ENCODE measurements around the gene HERC3. TPM values are rescaled to one million over a fixed set of nuclear protein-coding genes. Genes with fewer than 3 reads are reported as not detected.

HERC3 gene
- total RNA-seq, 2 experiments from 2014 or later, result 59.7 to 66.4 TPM

DNA sequence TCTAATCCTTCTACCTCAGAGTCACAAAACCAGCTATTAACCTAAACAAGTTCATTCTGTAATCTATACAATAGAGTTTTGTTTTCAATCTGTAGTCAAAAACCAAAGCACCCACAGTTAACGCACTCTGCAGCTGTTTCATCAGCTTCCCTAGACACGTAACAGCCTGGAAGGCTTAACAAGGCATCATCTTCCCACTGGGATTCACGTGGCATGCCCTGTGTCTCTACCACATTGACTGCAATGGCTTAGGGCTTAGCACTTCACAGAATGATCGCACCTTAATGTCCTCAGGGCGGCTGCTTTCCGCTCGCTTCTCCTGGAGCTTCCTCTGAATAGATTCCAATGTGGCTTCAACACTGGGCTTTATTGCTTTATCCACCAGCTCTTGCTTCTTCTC, 155.1 kb downstream of the HERC3 start:
- Mint-ChIP-seq H3K27me3 (no peaks in the 10 kb centered on the region), H3K4me3 (no peak overlapping the region), H3K4me1 (ENCODE audit: low read depth) (no peaks in the 10 kb centered on the region), H3K36me3 (ENCODE audit: low read depth) (no peaks in the 10 kb centered on the region), H3K9me3 (no peaks in the 10 kb centered on the region), H3K27ac (no peak overlapping the region)
- DNase-seq (no peak), ATAC-seq (no peak)
- intact Hi-C loops (cut with micrococcal nuclease), result no loop called here
- TF ChIP-seq CTCF (IDR thresholded peaks at IDR 0.05), result no peak
- CTCF ChIA-PET, result interaction anchor here (1.2 to 4.2 kb wide), 2 partner anchors 8 to 208 kb away, joined by 3 to 12 read pairs; no protein-coding TSS in a partner anchor
- POLR2A ChIA-PET, result no interaction called here

- ATAC-seq, result no peak
- intact Hi-C loops (cut with micrococcal nuclease), result no loop called here
- ChIA-PET POLR2A (no interaction called here), CTCF (interaction anchor here (1.2 to 1.6 kb wide), 2 partner anchors 40 to 211 kb away, joined by 3 to 4 read pairs; no protein-coding TSS in a partner anchor)
- no peaks in the 10 kb centered on the region for H3K36me3 Mint-ChIP-seq (ENCODE audit: low read depth)
- no peak overlapping the region for H3K4me3 Mint-ChIP-seq
- no peak overlapping the region for H3K27ac Mint-ChIP-seq
- H3K4me1 Mint-ChIP-seq (ENCODE audit: low read depth), result no peaks in the 10 kb centered on the region
- DNase-seq, result no peak
- H3K9me3 Mint-ChIP-seq, result no peaks in the 10 kb centered on the region
- H3K27me3 Mint-ChIP-seq, result no peaks in the 10 kb centered on the region
- TF ChIP-seq CTCF (IDR thresholded peaks at IDR 0.05), result no peak
Measured at GRCh38 chr4:88750369-88750768, 158.1 kb downstream of the HERC3 start.

- H3K36me3 Mint-ChIP-seq (ENCODE audit: low read depth), result no peaks in the 10 kb centered on the region
- no peak for TF ChIP-seq CTCF (IDR thresholded peaks at IDR 0.05)
- no peak overlapping the region for H3K4me3 Mint-ChIP-seq
- POLR2A ChIA-PET, result no interaction called here
- no peaks in the 10 kb centered on the region for H3K9me3 Mint-ChIP-seq
- no peaks in the 10 kb centered on the region for H3K4me1 Mint-ChIP-seq (ENCODE audit: low read depth)
- ATAC-seq (no peak), DNase-seq (no peak)
- no peak overlapping the region for H3K27ac Mint-ChIP-seq
- H3K27me3 Mint-ChIP-seq, result no peaks in the 10 kb centered on the region
- intact Hi-C loops (cut with micrococcal nuclease), result no loop called here
- CTCF ChIA-PET, result interaction anchor here (1.6 kb wide), 1 partner anchor 39 kb away, joined by 4 read pairs; no protein-coding TSS in a partner anchor
Measured at GRCh38 chr4:88751258-88752075, 159.2 kb downstream of the HERC3 start.

DNA sequence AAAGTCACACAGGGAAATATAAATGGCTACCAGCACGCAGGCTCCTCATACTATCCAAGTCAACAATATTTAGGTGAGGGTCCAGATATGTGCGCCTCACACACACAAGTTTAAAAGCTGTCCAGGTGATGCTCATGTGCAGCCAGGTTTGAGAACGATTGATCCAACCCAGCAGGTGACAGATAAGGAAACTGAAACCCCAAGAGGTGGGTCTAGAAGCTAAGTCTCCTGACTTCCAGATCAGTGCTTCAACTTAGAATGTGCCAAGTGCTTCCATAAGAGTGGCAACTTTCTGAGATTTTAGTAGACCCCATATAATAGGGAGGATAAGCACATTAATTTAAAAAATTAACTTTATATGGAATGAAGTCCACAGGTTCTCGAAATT, 159.8 kb downstream of the HERC3 start:
- DNase-seq, result no peak
- no peak for ATAC-seq
- H3K4me1 Mint-ChIP-seq (ENCODE audit: low read depth), result no peaks in the 10 kb centered on the region
- TF ChIP-seq CTCF (IDR thresholded peaks at IDR 0.05), result no peak
- ChIA-PET POLR2A (no interaction called here), CTCF (interaction anchor here (1.1 kb wide), 1 partner anchor 212 kb away, joined by 3 read pairs; no protein-coding TSS in a partner anchor)
- H3K27me3 Mint-ChIP-seq, result no peaks in the 10 kb centered on the region
- H3K27ac Mint-ChIP-seq, result no peak overlapping the region
- no peaks in the 10 kb centered on the region for H3K36me3 Mint-ChIP-seq (ENCODE audit: low read depth)
- H3K4me3 Mint-ChIP-seq, result no peak overlapping the region
- intact Hi-C loops (cut with micrococcal nuclease), result no loop called here
- H3K9me3 Mint-ChIP-seq, result no peaks in the 10 kb centered on the region

DNA sequence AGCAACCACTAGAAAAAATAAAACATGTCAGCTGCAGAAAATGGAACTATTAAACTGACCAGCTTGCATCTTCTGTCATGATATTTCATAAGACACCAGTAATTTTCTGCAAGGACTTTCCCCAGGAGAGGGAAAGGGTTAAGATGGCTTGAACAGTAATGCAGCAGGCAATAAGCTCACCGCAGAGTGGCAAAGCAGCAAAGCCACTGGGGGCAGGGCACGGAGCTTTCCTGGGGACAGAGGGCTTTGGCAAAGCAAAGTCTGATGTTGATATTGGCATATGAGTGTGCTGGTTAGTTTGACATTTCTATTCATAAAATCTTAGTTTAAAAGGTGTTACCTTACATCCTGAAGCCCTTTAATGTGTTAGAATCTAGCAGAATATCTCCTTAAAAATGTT, 160.5 kb downstream of the HERC3 start:
- intact Hi-C loops (cut with micrococcal nuclease), result no loop called here
- no peak overlapping the region for H3K4me3 Mint-ChIP-seq
- ATAC-seq (no peak), DNase-seq (no peak)
- TF ChIP-seq CTCF (IDR thresholded peaks at IDR 0.05), result no peak
- ChIA-PET CTCF (interaction anchor here (1.1 kb wide), 1 partner anchor 213 kb away, joined by 3 read pairs; no protein-coding TSS in a partner anchor), POLR2A (no interaction called here)
- peaks cover 1% of the 10 kb centered on the region for H3K27me3 Mint-ChIP-seq
- H3K27ac Mint-ChIP-seq, result no peak overlapping the region
- H3K9me3 Mint-ChIP-seq, result no peaks in the 10 kb centered on the region
- H3K4me1 Mint-ChIP-seq (ENCODE audit: low read depth), result no peaks in the 10 kb centered on the region
- H3K36me3 Mint-ChIP-seq (ENCODE audit: low read depth), result no peaks in the 10 kb centered on the region
